Subcutaneous abdominal adipose tissue (tissue), 5 donors: ENCODE results near the gene GREB1.
"Not testable (repeated sequence)": the region's sequence is repeated elsewhere in the genome, so short reads cannot be mapped to it uniquely, and the experiment has no call there.

ENCODE experiments used
- H3K27ac ChIP-seq: one replicate; pipeline ENCODE4 v1.7.0; 2013; ENCODE audit warnings: low read depth, mild to moderate bottlenecking, inconsistent platforms, low read length, moderate library complexity
- H3K27me3 ChIP-seq, 5 donors: one replicate each; pipeline ENCODE4 v1.7.0; 2013; ENCODE audit warnings: low read length in 5 of 5, inconsistent platforms in 1 of 5; ENCODE audit not compliant: control insufficient read depth in 5 of 5, insufficient read depth in 4 of 5
- H3K36me3 ChIP-seq, 5 donors: one replicate each; pipeline ENCODE4 v1.7.0; 2013; ENCODE audit warnings: low read length in 5 of 5; ENCODE audit not compliant: control insufficient read depth in 5 of 5, insufficient read depth in 5 of 5
- H3K4me1 ChIP-seq, 5 donors: one replicate each; pipeline ENCODE4 v1.7.0; 2013; ENCODE audit warnings: low read length in 5 of 5, mild to moderate bottlenecking in 3 of 5, moderate library complexity in 1 of 5; ENCODE audit not compliant: control insufficient read depth in 5 of 5, insufficient read depth in 5 of 5
- H3K4me3 ChIP-seq, 5 donors: one replicate each; pipeline ENCODE4 v1.7.0; 2013; ENCODE audit warnings: low read length in 5 of 5, low read depth in 1 of 5
- H3K9ac ChIP-seq, 5 donors: one replicate each; pipeline ENCODE4 v1.7.0; 2013; ENCODE audit warnings: low read length in 5 of 5, mild to moderate bottlenecking in 4 of 5, moderate library complexity in 3 of 5
- H3K9me3 ChIP-seq, 5 donors: one replicate each; pipeline ENCODE4 v1.7.0; 2013; ENCODE audit warnings: low read length in 5 of 5; ENCODE audit not compliant: control insufficient read depth in 5 of 5
- donor health status: healthy.
- donor health status: healthy.
- donor health status: healthy.
- donor health status: healthy.
- donor health status: healthy.

The GREB1 gene

GRCh38 chr2:11657195-11657594 is 123.3 kb downstream of the GREB1 start:
- no peaks in the 10 kb centered on the region for H3K36me3 ChIP-seq
- H3K27ac ChIP-seq: no peak overlapping the region
- peaks cover 0 to 12% (median 10%) of the 10 kb centered on the region in 5 donors for H3K4me1 ChIP-seq
- no peaks in the 10 kb centered on the region for H3K9me3 ChIP-seq
- H3K9ac ChIP-seq: no peak overlapping the region
- H3K4me3 ChIP-seq: no peak overlapping the region
- H3K27me3 ChIP-seq: peaks cover 0 to 30% (median 14%) of the 10 kb centered on the region in 5 donors

- Histone ChIP-seq H3K9ac (no peak overlapping the region), H3K4me3 (no peak overlapping the region), H3K4me1 (peaks cover 0 to 7% (median 5%) of the 10 kb centered on the region in 5 donors), H3K27ac (no peak overlapping the region), H3K9me3 (peaks cover 0 to under 1% (median 0%) of the 10 kb centered on the region in 5 donors), H3K27me3 (peaks cover 0 to 30% (median 14%) of the 10 kb centered on the region in 5 donors), H3K36me3 (no peaks in the 10 kb centered on the region)
Measured at GRCh38 chr2:11657646-11658045, 123.8 kb downstream of the GREB1 start.

GRCh38 chr2:11658208-11659114 is 124.6 kb downstream of the GREB1 start:
- H3K9ac ChIP-seq: no peak overlapping the region
- H3K27ac ChIP-seq: no peak overlapping the region
- H3K4me3 ChIP-seq: no peak overlapping the region
- no peaks in the 10 kb centered on the region for H3K4me1 ChIP-seq
- no peaks in the 10 kb centered on the region for H3K36me3 ChIP-seq
- H3K27me3 ChIP-seq: peaks cover 0 to 30% (median 14%) of the 10 kb centered on the region in 5 donors
- H3K9me3 ChIP-seq: peaks cover 0 to 6% (median 0%) of the 10 kb centered on the region in 5 donors

GRCh38 chr2:11659115-11659475 is 125.2 kb downstream of the GREB1 start:
- H3K9ac ChIP-seq: no peak overlapping the region
- H3K27ac ChIP-seq: no peak overlapping the region
- no peaks in the 10 kb centered on the region for H3K4me1 ChIP-seq
- no peaks in the 10 kb centered on the region for H3K36me3 ChIP-seq
- H3K27me3 ChIP-seq: peaks cover 0 to 32% (median 14%) of the 10 kb centered on the region in 5 donors
- no peak overlapping the region for H3K4me3 ChIP-seq
- H3K9me3 ChIP-seq: peaks cover 0 to 6% (median 0%) of the 10 kb centered on the region in 5 donors

GRCh38 chr2:11659851-11660250 is 126.0 kb downstream of the GREB1 start:
- H3K9ac ChIP-seq: no peak overlapping the region
- no peaks in the 10 kb centered on the region for H3K4me1 ChIP-seq
- H3K9me3 ChIP-seq: peaks cover 0 to 6% (median 0%) of the 10 kb centered on the region in 5 donors
- H3K27ac ChIP-seq: no peak overlapping the region
- peaks cover 0 to 32% (median 14%) of the 10 kb centered on the region in 5 donors for H3K27me3 ChIP-seq
- no peak overlapping the region for H3K4me3 ChIP-seq
- H3K36me3 ChIP-seq: no peaks in the 10 kb centered on the region

- peaks cover 0 to 37% (median 14%) of the 10 kb centered on the region in 5 donors for H3K27me3 ChIP-seq
- H3K36me3 ChIP-seq, H3K4me3 ChIP-seq, H3K9ac ChIP-seq, H3K4me1 ChIP-seq, H3K27ac ChIP-seq, H3K9me3 ChIP-seq: not testable (repeated sequence)
Measured at GRCh38 chr2:11660396-11660795, 126.6 kb downstream of the GREB1 start.

- H3K27me3 ChIP-seq: peaks cover 0 to 37% (median 14%) of the 10 kb centered on the region in 5 donors
Measured at GRCh38 chr2:11661891-11662435, 128.1 kb downstream of the GREB1 start.

GRCh38 chr2:11662882-11663281 is 129.0 kb downstream of the GREB1 start:
- Histone ChIP-seq H3K4me3 (no peak overlapping the region), H3K4me1 (peaks cover 0 to 1% (median 0%) of the 10 kb centered on the region in 5 donors), H3K36me3 (no peaks in the 10 kb centered on the region), H3K9me3 (peaks cover 0 to 6% (median 0%) of the 10 kb centered on the region in 5 donors), H3K27ac (no peak overlapping the region), H3K27me3 (peaks cover 0 to 31% (median 15%) of the 10 kb centered on the region in 5 donors), H3K9ac (no peak overlapping the region)

More at GRCh38 chr2:11661891-11662435, 128.1 kb downstream of the GREB1 start:
- peaks cover 0 to 6% (median 0%) of the 10 kb centered on the region in 5 donors for H3K9me3 ChIP-seq
- H3K36me3 ChIP-seq: no peaks in the 10 kb centered on the region
- H3K9ac ChIP-seq: no peak overlapping the region
- no peaks in the 10 kb centered on the region for H3K4me1 ChIP-seq
- H3K4me3 ChIP-seq: no peak overlapping the region
- H3K27ac ChIP-seq: no peak overlapping the region

GRCh38 chr2:11663427-11663826 is 129.6 kb downstream of the GREB1 start:
- no peaks in the 10 kb centered on the region for H3K36me3 ChIP-seq
- no peak overlapping the region for H3K9ac ChIP-seq
- H3K4me3 ChIP-seq: no peak overlapping the region
- no peak overlapping the region for H3K27ac ChIP-seq
- peaks cover 0 to 6% (median 0%) of the 10 kb centered on the region in 5 donors for H3K9me3 ChIP-seq
- H3K27me3 ChIP-seq: peaks cover 0 to 26% (median 13%) of the 10 kb centered on the region in 5 donors
- H3K4me1 ChIP-seq: peaks cover 0 to 1% (median 0%) of the 10 kb centered on the region in 5 donors

GRCh38 chr2:11665028-11665427 is 131.2 kb downstream of the GREB1 start:
- Histone ChIP-seq H3K27ac (no peak overlapping the region), H3K36me3 (no peaks in the 10 kb centered on the region), H3K27me3 (peaks cover 0 to 24% (median 9%) of the 10 kb centered on the region in 5 donors), H3K4me1 (peaks cover 1 to 7% (median 6%) of the 10 kb centered on the region in 5 donors), H3K4me3 (no peak overlapping the region), H3K9me3 (peaks cover 0 to 6% (median 0%) of the 10 kb centered on the region in 5 donors), H3K9ac (no peak overlapping the region)
